Measurements from ENCODE around the gene PLOD2. TPM values are rescaled to one million over a fixed set of nuclear protein-coding genes. Genes with fewer than 3 reads are reported as not detected.
A peak's percentile ranks its signal among the peaks of the same experiment; 100 is the strongest.

PLOD2 gene
- total RNA-seq, result 66.0 TPM
- 21.3 TPM for polyA plus RNA-seq (ENCODE audit: insufficient read depth, low read depth, low replicate concordance)
- long read RNA-seq, donor 1, transcript PLOD2-201 (20 exons, 3,732 nt), result minor isoform, 9 of 34 reads
- long read RNA-seq, donor 1, transcript PLOD2-202 (19 exons, 3,665 nt), result major isoform, 16 of 34 reads
- long read RNA-seq, donor 1, partial matches to known transcripts, result 9 of 34 reads
- long read RNA-seq, donor 1, other reads (novel, unspliced or antisense), result 0 of 34 reads
- long read RNA-seq, donor 2, transcript PLOD2-202 (19 exons, 3,665 nt), result major isoform, 14 of 21 reads
- long read RNA-seq, donor 2, transcript PLOD2-201 (20 exons, 3,732 nt), result minor isoform, 7 of 21 reads
- long read RNA-seq, donor 2, partial matches to known transcripts, result 0 of 21 reads
- long read RNA-seq, donor 2, other reads (novel, unspliced or antisense), result 0 of 21 reads
- long read RNA-seq, donor 3, transcript PLOD2-201 (20 exons, 3,732 nt), result minor isoform, 10 of 127 reads
- long read RNA-seq, donor 3, transcript PLOD2-202 (19 exons, 3,665 nt), result major isoform, 19 of 127 reads
- long read RNA-seq, donor 3, partial matches to known transcripts, result 97 of 127 reads
- long read RNA-seq, donor 3, other reads (novel, unspliced or antisense), result 0 of 127 reads
- long read RNA-seq, donor 4, transcript PLOD2-202 (19 exons, 3,665 nt), result major isoform, 7 of 11 reads
- long read RNA-seq, donor 4, partial matches to known transcripts, result 0 of 11 reads
- long read RNA-seq, donor 4, other reads (novel, unspliced or antisense), result 0 of 11 reads
- long read RNA-seq, donor 5, partial matches to known transcripts, result 0 of 2 reads
- long read RNA-seq, donor 5, other reads (novel, unspliced or antisense), result 0 of 2 reads
- long read RNA-seq, donor 6, transcript PLOD2-202 (19 exons, 3,665 nt), result major isoform, 8 of 18 reads
- long read RNA-seq, donor 6, partial matches to known transcripts, result 6 of 18 reads
- long read RNA-seq, donor 6, other reads (novel, unspliced or antisense), result 0 of 18 reads
- long read RNA-seq, donor 7, transcript PLOD2-201 (20 exons, 3,732 nt), result minor isoform, 22 of 104 reads
- long read RNA-seq, donor 7, transcript PLOD2-202 (19 exons, 3,665 nt), result major isoform, 61 of 104 reads
- long read RNA-seq, donor 7, partial matches to known transcripts, result 3 of 104 reads
- long read RNA-seq, donor 7, other reads (novel, unspliced or antisense), result 16 of 104 reads
- long read RNA-seq, donor 8, transcript PLOD2-201 (20 exons, 3,732 nt), result minor isoform, 9 of 33 reads
- long read RNA-seq, donor 8, transcript PLOD2-202 (19 exons, 3,665 nt), result major isoform, 13 of 33 reads
- long read RNA-seq, donor 8, partial matches to known transcripts, result 10 of 33 reads
- long read RNA-seq, donor 8, other reads (novel, unspliced or antisense), result 0 of 33 reads
- long read RNA-seq, donor 9, transcript PLOD2-202 (19 exons, 3,665 nt), result major isoform, 14 of 19 reads
- long read RNA-seq, donor 9, partial matches to known transcripts, result 0 of 19 reads
- long read RNA-seq, donor 9, other reads (novel, unspliced or antisense), result 0 of 19 reads
- long read RNA-seq, donor 10, transcript PLOD2-202 (19 exons, 3,665 nt), result major isoform, 17 of 26 reads
- long read RNA-seq, donor 10, partial matches to known transcripts, result 7 of 26 reads
- long read RNA-seq, donor 10, other reads (novel, unspliced or antisense), result 0 of 26 reads

- H3K4me1 ChIP-seq (ENCODE audit: control insufficient read depth in 2 of 3, insufficient read depth in 2 of 3, low read depth in 1 of 3, low read length in 3 of 3), result peaks cover 0 to 20% (median 8%) of the 10 kb centered on the region in 3 donors
- FAIRE-seq, result no peak
These were observed at the start of gene PLOD2 for GRCh38 chr3:146160964-146161662. Gene PLOD2 (minus strand): TSS chr3:146161184. CDS start chr3:146160989, 195 bp downstream.

GRCh38 chr3:146209371-146209770 lies 48.4 kb upstream of the PLOD2 start:
- H3K4me1 ChIP-seq (ENCODE audit: control insufficient read depth in 2 of 3, insufficient read depth in 2 of 3, low read depth in 1 of 3, low read length in 3 of 3), result no peaks in the 10 kb centered on the region
- H3K9me3 ChIP-seq (ENCODE audit: control insufficient read depth in 2 of 3, insufficient read depth in 1 of 3, low read length in 3 of 3), result no peaks in the 10 kb centered on the region
- intact Hi-C loops (cut with DNase I), result no loop called here
- H3K27ac ChIP-seq (ENCODE audit: low read depth in 2 of 2, low read length in 2 of 2), result no peak overlapping the region
- H3K27me3 ChIP-seq (ENCODE audit: control insufficient read depth, insufficient read depth, low read length), result no peaks in the 10 kb centered on the region
- no peak for TF ChIP-seq CTCF (IDR thresholded peaks at IDR 0.05; ENCODE audit: borderline replicate concordance, extremely low read depth, insufficient read depth)
- DNase-seq (no peak), FAIRE-seq (no peak)
- no peak overlapping the region for H3K4me3 ChIP-seq (ENCODE audit: low read length in 3 of 3)
- H3K36me3 ChIP-seq (ENCODE audit: control insufficient read depth in 2 of 3, insufficient read depth in 3 of 3, low read length in 3 of 3), result peaks cover 0 to 7% (median 4%) of the 10 kb centered on the region in 3 donors
- no peak overlapping the region for H3K9ac ChIP-seq (ENCODE audit: low read length in 3 of 3)

More at GRCh38 chr3:146160964-146161662, at the start of gene PLOD2:
- no peaks in the 10 kb centered on the region for H3K36me3 ChIP-seq (ENCODE audit: control insufficient read depth in 2 of 3, insufficient read depth in 3 of 3, low read length in 3 of 3)
- H3K27me3 ChIP-seq (ENCODE audit: control insufficient read depth, insufficient read depth, low read length), result no peaks in the 10 kb centered on the region
- intact Hi-C loops (cut with DNase I), result no loop called here
- H3K4me3 ChIP-seq (ENCODE audit: low read length in 3 of 3), result peak within 1 kb of the TSS; percentile 83 to 91 (median 86)
- TF ChIP-seq CTCF (IDR thresholded peaks at IDR 0.05; ENCODE audit: borderline replicate concordance, extremely low read depth, insufficient read depth), result no peak
- DNase-seq, result peak; percentile 86 to 92 (median 90)
- H3K9me3 ChIP-seq (ENCODE audit: control insufficient read depth in 2 of 3, insufficient read depth in 1 of 3, low read length in 3 of 3), result no peaks in the 10 kb centered on the region
- peak within 1 kb of the TSS; percentile 85 to 95 (median 93) for H3K9ac ChIP-seq (ENCODE audit: low read length in 3 of 3)
- peak within 1 kb of the TSS; percentile 95 to 98 for H3K27ac ChIP-seq (ENCODE audit: low read depth in 2 of 2, low read length in 2 of 2)

- Histone ChIP-seq H3K4me1 (ENCODE audit: control insufficient read depth in 2 of 3, insufficient read depth in 2 of 3, low read depth in 1 of 3, low read length in 3 of 3) (no peaks in the 10 kb centered on the region), H3K4me3 (ENCODE audit: low read length in 3 of 3) (no peak overlapping the region), H3K27ac (ENCODE audit: low read depth in 2 of 2, low read length in 2 of 2) (no peak overlapping the region), H3K9me3 (ENCODE audit: control insufficient read depth in 2 of 3, insufficient read depth in 1 of 3, low read length in 3 of 3) (no peaks in the 10 kb centered on the region), H3K27me3 (ENCODE audit: control insufficient read depth, insufficient read depth, low read length) (no peaks in the 10 kb centered on the region), H3K36me3 (ENCODE audit: control insufficient read depth in 2 of 3, insufficient read depth in 3 of 3, low read length in 3 of 3) (peaks cover 0 to 7% (median 6%) of the 10 kb centered on the region in 3 donors), H3K9ac (ENCODE audit: low read length in 3 of 3) (no peak overlapping the region)
- no peak for TF ChIP-seq CTCF (IDR thresholded peaks at IDR 0.05; ENCODE audit: borderline replicate concordance, extremely low read depth, insufficient read depth)
- DNase-seq (no peak), FAIRE-seq (no peak)
- intact Hi-C loops (cut with DNase I), result no loop called here
These were observed 42.8 kb upstream of the PLOD2 start for GRCh38 chr3:146203776-146204175.

Measured in kidney (tissue), 22 donors.